Smooth muscle cell (in vitro differentiated cells): ENCODE results near the gene C22orf31. TPM values are rescaled to one million over a fixed set of nuclear protein-coding genes. Genes with fewer than 3 reads are reported as not detected.

Source experiments
- DNase-seq: peaks from one replicate; lab custom pipeline; 2025; ENCODE audit not compliant: unreplicated experiment; lab: John Stamatoyannopoulos, UW
- H2AFZ ChIP-seq: fragments of 200-600 bp; sonication (generic); 2 replicates; pipeline ENCODE4 v1.6.0; 2016; ENCODE audit warnings: antibody characterized with exemption, low read depth, mild to moderate bottlenecking
- H3F3A ChIP-seq: fragments of 200-600 bp; sonication (generic); 2 replicates; pipeline ENCODE4 v1.6.0; 2017; ENCODE audit warnings: antibody characterized with exemption, low read depth
- H3K27ac ChIP-seq: fragments of 200-600 bp; sonication (generic); 2 replicates; pipeline ENCODE4 v1.5.1; 2016; ENCODE audit warnings: low read depth, mild to moderate bottlenecking
- H3K27me3 ChIP-seq: fragments of 200-600 bp; sonication (generic); 2 replicates; pipeline ENCODE4 v1.6.1; 2016; ENCODE audit warnings: low read depth, mild to moderate bottlenecking
- H3K36me3 ChIP-seq: fragments of 200-600 bp; sonication (generic); 2 replicates; pipeline ENCODE4 v1.5.1; 2016; ENCODE audit warnings: low read depth
- H3K4me1 ChIP-seq: fragments of 200-600 bp; sonication (generic); 2 replicates; pipeline ENCODE4 v1.5.1; 2016; ENCODE audit warnings: low read depth
- H3K4me2 ChIP-seq: fragments of 200-600 bp; sonication (generic); 2 replicates; pipeline ENCODE4 v1.6.0; 2016; ENCODE audit warnings: mild to moderate bottlenecking
- H3K4me3 ChIP-seq: fragments of 200-600 bp; sonication (generic); 2 replicates; pipeline ENCODE4 v1.5.1; 2016; ENCODE audit warnings: mild to moderate bottlenecking
- H3K79me2 ChIP-seq: fragments of 200-600 bp; sonication (generic); 2 replicates; pipeline ENCODE4 v1.6.0; 2016; ENCODE audit warnings: low read depth, mild to moderate bottlenecking
- H3K9ac ChIP-seq: fragments of 200-600 bp; sonication (generic); 2 replicates; pipeline ENCODE4 v1.6.0; 2016; ENCODE audit warnings: low read depth
- H3K9me3 ChIP-seq: fragments of 200-600 bp; sonication (generic); replicated peaks from 2 replicates; pipeline ENCODE4 v1.5.1; 2016; ENCODE audit warnings: low read depth
- H4K20me1 ChIP-seq: fragments of 200-600 bp; sonication (generic); 2 replicates; pipeline ENCODE4 v1.6.0; 2016; ENCODE audit warnings: low read depth
- WGBS: methylation state at CpG from one replicate; pipeline ENCODE4 v1.1.7; 2016; ENCODE audit warnings: low lambda C conversion rate; 5-methylcytosine and 5-hydroxymethylcytosine counted together
- polyA plus RNA-seq: library from polyadenylated mRNA; unstranded; fragments of >200 nt; fragmentation: Nextera tagmentation; extraction: Ambion mirVana; gene quantifications from 2 replicates; pipeline ENCODE4 v1.2.1, GENCODE V29; 2016
- total RNA-seq: library from RNA; depleted of rRNA; stranded (reverse); fragments of >200 nt; gene quantifications from 2 replicates; pipeline ENCODE4 v1.2.3, GENCODE V29; 2014
- TF ChIP-seq, protein P1 (sequence below): fragments of 200-600 bp; sonication (generic); IDR thresholded peaks from 2 replicates; pipeline ENCODE4 v1.5.1; 2017; ENCODE audit warnings: borderline replicate concordance, mild to moderate bottlenecking, antibody characterized with exemption; ENCODE audit not compliant: insufficient read depth, poor library complexity, severe bottlenecking

The C22orf31 gene
- total and polyA plus RNA-seq, 2 experiments from 2014 or later = not detected

DNA sequence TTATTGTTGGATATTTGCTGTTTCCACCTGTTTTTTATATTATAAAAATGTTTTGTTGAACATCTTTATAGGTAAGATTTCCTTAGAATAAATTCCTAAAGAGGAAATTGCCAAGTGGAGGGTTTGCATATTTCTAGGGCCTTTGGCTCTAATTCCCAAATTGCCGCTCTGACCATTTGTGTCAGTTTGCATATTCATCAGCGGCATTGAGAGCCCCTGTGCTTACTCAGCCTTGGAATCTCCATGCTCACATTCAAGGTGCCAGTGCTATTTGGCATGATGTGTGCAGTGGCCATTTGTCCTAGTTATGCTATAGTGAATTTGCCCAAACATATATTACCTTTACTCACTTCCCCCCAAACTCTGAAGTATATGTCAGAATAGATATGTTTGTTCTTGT, 36.7 kb upstream of the C22orf31 start:
- Histone ChIP-seq H3K4me3 (no peak overlapping the region), H3K4me1 (peaks cover 20% of the 10 kb centered on the region), H3K4me2 (no peak overlapping the region), H3K79me2 (no peaks in the 10 kb centered on the region), H2AFZ (no peak overlapping the region), H3F3A (no peaks in the 10 kb centered on the region), H3K27me3 (peaks cover 4% of the 10 kb centered on the region), H4K20me1 (no peaks in the 10 kb centered on the region), H3K9me3 (no peaks in the 10 kb centered on the region), H3K27ac (no peak overlapping the region), H3K9ac (no peak overlapping the region), H3K36me3 (no peaks in the 10 kb centered on the region)
- DNase-seq = no peak
- WGBS = 85% methylated on average over 2 of the region's 2 CpGs
- TF ChIP-seq, protein P1, sequence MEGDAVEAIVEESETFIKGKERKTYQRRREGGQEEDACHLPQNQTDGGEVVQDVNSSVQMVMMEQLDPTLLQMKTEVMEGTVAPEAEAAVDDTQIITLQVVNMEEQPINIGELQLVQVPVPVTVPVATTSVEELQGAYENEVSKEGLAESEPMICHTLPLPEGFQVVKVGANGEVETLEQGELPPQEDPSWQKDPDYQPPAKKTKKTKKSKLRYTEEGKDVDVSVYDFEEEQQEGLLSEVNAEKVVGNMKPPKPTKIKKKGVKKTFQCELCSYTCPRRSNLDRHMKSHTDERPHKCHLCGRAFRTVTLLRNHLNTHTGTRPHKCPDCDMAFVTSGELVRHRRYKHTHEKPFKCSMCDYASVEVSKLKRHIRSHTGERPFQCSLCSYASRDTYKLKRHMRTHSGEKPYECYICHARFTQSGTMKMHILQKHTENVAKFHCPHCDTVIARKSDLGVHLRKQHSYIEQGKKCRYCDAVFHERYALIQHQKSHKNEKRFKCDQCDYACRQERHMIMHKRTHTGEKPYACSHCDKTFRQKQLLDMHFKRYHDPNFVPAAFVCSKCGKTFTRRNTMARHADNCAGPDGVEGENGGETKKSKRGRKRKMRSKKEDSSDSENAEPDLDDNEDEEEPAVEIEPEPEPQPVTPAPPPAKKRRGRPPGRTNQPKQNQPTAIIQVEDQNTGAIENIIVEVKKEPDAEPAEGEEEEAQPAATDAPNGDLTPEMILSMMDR = no peak

DNA sequence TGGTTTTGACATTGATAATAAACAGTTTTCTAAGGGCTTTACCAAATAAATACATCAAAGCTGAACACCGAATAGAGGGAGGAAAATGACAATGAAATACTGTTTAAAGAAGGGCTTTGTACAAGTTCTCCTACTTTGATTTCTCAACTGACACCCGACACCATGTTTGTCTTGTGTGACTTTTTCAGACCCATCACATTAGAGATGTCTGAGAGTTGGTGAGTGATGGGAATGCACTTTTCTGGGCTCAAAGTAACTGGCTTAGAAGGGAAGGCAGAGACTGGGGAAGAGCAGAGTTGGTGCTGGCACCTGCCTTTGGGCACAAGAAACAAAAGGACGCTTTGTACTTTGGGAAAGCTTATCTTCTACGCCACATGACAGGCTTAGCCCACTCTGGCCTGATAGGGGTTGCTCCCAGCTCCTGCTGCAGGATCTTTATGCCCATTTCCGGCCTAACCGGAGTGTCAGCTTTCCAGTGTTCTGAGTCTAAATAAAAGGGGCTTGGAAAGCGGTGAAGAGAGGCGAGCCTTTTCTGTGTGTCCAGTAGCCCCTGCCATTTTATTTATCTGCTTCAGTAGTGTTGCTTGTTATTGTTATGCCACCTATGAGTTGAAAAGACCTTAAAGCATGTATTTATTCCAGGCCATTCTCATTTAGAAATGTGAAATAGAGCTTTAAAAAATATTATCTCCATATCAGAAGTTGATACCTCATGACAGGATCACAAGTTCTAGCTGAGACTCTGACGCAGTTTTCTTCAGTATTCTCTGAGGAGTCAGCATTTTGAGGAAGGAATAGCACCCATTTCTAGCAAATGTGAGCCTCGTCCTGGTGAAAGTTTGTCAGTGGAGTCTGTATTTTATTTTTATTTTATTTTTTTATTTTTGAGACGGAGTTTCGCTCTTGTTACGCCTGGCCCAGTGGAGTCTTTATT, 35.4 kb upstream of the C22orf31 start:
- no peaks in the 10 kb centered on the region for H4K20me1 ChIP-seq
- WGBS = 68% methylated on average over 13 of the region's 13 CpGs
- H3K4me3 ChIP-seq = no peak overlapping the region
- no peak overlapping the region for H3K27ac ChIP-seq
- no peak for DNase-seq
- no peaks in the 10 kb centered on the region for H3K79me2 ChIP-seq
- no peak overlapping the region for H3K4me2 ChIP-seq
- TF ChIP-seq, protein P1 = no peak
- no peak overlapping the region for H3K9ac ChIP-seq
- no peak overlapping the region for H2AFZ ChIP-seq
- H3K9me3 ChIP-seq = no peaks in the 10 kb centered on the region
- peaks cover 4% of the 10 kb centered on the region for H3K27me3 ChIP-seq
- H3K4me1 ChIP-seq = peaks cover 11% of the 10 kb centered on the region
- H3F3A ChIP-seq = no peaks in the 10 kb centered on the region
- H3K36me3 ChIP-seq = no peaks in the 10 kb centered on the region

DNA sequence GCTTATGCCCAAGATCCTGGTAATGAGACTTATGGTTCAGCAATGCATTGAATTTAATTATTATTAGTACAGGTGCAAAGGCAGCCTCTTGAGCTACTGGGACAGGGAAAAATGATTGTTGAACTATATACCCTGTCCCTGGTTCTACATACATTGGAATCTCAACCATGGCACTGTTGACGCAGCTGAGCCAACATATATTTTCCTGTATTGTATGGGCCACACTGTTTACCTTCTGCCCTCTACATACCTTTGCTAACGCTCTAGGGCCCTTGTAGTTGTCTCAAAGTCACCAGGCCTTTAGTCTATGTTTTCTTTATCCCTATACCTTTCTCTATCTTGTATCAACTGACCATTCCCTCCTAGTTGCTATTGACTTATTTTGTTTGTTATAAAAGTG, 33.8 kb upstream of the C22orf31 start:
- H3K36me3 ChIP-seq = no peaks in the 10 kb centered on the region
- H3K9me3 ChIP-seq = no peaks in the 10 kb centered on the region
- no peak overlapping the region for H3K9ac ChIP-seq
- H3K27ac ChIP-seq = no peak overlapping the region
- no peaks in the 10 kb centered on the region for H3K27me3 ChIP-seq
- WGBS = 72% methylated on average over 2 of the region's 2 CpGs
- H3K4me1 ChIP-seq = peaks cover 11% of the 10 kb centered on the region
- H3K4me2 ChIP-seq = no peak overlapping the region
- no peak overlapping the region for H2AFZ ChIP-seq
- TF ChIP-seq, protein P1 = no peak
- no peak for DNase-seq
- no peak overlapping the region for H3K4me3 ChIP-seq
- no peaks in the 10 kb centered on the region for H3F3A ChIP-seq
- H3K79me2 ChIP-seq = no peaks in the 10 kb centered on the region
- no peaks in the 10 kb centered on the region for H4K20me1 ChIP-seq
